CD8-positive, alpha-beta memory T cell (primary cell): ENCODE data around the gene MACROD2. TPM values are rescaled to one million over a fixed set of nuclear protein-coding genes. Genes with fewer than 3 reads are reported as not detected.

Experiments
- CTCF ChIA-PET: fragments of 350-600 bp; sonication (Branson Sonifier 250); formaldehyde crosslinking; loops from one replicate; lab custom pipeline; 2021; ENCODE audit warnings: antibody characterized with exemption; lab: Charles Lee
- POLR2A ChIA-PET: fragments of 350-600 bp; sonication (Branson Sonifier 250); formaldehyde crosslinking; loops from one replicate; lab custom pipeline; 2021; ENCODE audit warnings: antibody characterized with exemption; lab: Charles Lee
- DNase-seq, 5 donors: peaks; one replicate each; pipeline versions ENCODE4 v3.0.0 to v3.0.0-alpha.2; 2020 to 2022; ENCODE audit warnings: mixed read lengths in 1 of 5
- H3K27ac ChIP-seq: one replicate; pipeline ENCODE4 v1.7.0; 2013; ENCODE audit warnings: low read depth, mild to moderate bottlenecking, low read length, moderate library complexity
- H3K27me3 ChIP-seq: 2 replicates; pipeline ENCODE4 v1.7.0; 2013; ENCODE audit warnings: low read length, mild to moderate bottlenecking; ENCODE audit not compliant: insufficient read depth, poor library complexity, severe bottlenecking
- H3K36me3 ChIP-seq: 2 replicates; pipeline ENCODE4 v1.7.0; 2013; ENCODE audit warnings: mild to moderate bottlenecking, low read length, moderate library complexity; ENCODE audit not compliant: insufficient read depth
- H3K4me1 ChIP-seq: 2 replicates; pipeline ENCODE4 v1.7.0; 2013; ENCODE audit warnings: mild to moderate bottlenecking, low read length, moderate library complexity; ENCODE audit not compliant: insufficient read depth
- H3K4me3 ChIP-seq: 2 replicates; pipeline ENCODE4 v1.7.0; 2013; ENCODE audit warnings: mild to moderate bottlenecking, low read length
- H3K9me3 ChIP-seq: 2 replicates; pipeline ENCODE4 v1.7.0; 2013; ENCODE audit warnings: mild to moderate bottlenecking, low read length
- H3K27ac Mint-ChIP-seq, 8 donors: one replicate each; pipeline ENCODE4 v1.8.0; 2020 to 2021; ENCODE audit warnings: mixed read lengths in 8 of 8, mild to moderate bottlenecking in 6 of 8, inconsistent platforms in 3 of 8, moderate library complexity in 3 of 8
- H3K27me3 Mint-ChIP-seq, 2 donors: one replicate each; pipeline ENCODE4 v1.8.0; 2020 to 2021; ENCODE audit warnings: mixed read lengths in 2 of 2, mild to moderate bottlenecking in 1 of 2, moderate library complexity in 1 of 2
- H3K36me3 Mint-ChIP-seq, 3 donors: one replicate each; pipeline ENCODE4 v1.8.0; 2020 to 2021; ENCODE audit warnings: mixed read lengths in 3 of 3, inconsistent platforms in 1 of 3, mild to moderate bottlenecking in 1 of 3
- H3K4me1 Mint-ChIP-seq, 3 donors: one replicate each; pipeline ENCODE4 v1.8.0; 2020 to 2021; ENCODE audit warnings: mixed read lengths in 3 of 3, inconsistent platforms in 1 of 3, mild to moderate bottlenecking in 1 of 3
- H3K4me3 Mint-ChIP-seq, 7 donors: one replicate each; pipeline ENCODE4 v1.8.0; 2020 to 2021; ENCODE audit warnings: mixed read lengths in 7 of 7, mild to moderate bottlenecking in 6 of 7, moderate library complexity in 4 of 7, inconsistent platforms in 2 of 7
- H3K9me3 Mint-ChIP-seq, 5 donors: one replicate each; pipeline ENCODE4 v1.8.0; 2020 to 2022; ENCODE audit warnings: mixed read lengths in 5 of 5, mild to moderate bottlenecking in 3 of 5, moderate library complexity in 2 of 5, inconsistent platforms in 1 of 5
- polyA plus RNA-seq: library from polyadenylated mRNA; unstranded; fragments of 300-500 nt; fragmentation: Illumina TruSeq; gene quantifications from one replicate; pipeline ENCODE4 v1.2.3, GENCODE V29; 2021
- total RNA-seq, 2 experiments: library from RNA; stranded (reverse); gene quantifications; one replicate each; pipeline ENCODE4 v1.2.3, GENCODE V29; 2021

MACROD2 gene
- total and polyA plus RNA-seq, 3 experiments from 2014 or later, result not detected

DNA sequence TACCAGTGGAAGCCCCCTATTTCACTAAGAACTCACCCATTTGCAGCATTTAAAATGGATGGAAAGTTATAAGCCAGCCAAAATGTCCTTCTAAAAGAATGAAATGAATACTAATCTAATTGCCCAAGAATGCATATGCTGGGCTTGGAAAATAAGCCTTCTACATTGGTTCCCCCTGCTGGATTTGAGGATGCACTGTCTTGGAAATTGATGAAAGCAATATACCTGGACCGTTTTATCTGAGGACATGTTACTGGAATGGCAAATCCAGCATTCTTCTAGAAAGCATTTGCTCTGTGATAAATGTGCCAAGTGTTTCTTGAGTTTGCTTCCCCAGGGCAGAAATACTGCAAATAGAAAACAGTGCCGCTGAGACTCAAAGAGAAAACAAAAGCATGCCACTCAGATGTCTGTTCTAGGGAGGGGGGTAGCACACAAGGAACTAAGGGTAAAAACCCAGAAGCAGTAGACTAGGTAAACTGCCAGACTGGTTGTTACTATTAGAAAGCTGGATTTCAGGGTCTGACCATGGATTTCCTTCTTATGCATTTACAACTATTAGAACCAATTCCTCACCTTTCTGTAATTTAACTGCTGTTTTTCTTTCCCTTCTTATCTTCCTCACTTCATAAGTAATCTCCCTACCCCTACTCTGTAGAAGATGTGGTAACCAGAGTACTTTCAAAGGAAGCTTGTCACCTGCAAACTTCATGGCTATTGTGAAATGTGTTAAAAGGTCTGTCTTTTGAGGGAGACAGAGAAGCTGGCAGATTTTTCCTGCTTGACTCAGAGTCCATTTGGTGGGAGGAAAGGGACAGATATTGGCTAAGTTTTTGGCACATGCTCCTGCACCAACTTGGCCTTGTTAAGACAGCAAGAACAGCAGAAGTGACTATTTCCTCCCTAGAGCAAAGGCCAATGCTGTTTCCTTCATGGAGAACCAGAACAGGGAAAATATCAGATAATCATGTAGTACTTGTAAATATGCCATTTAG lies 1935.3 kb downstream of the MACROD2 start:
- no peak for DNase-seq
- H3K27ac Mint-ChIP-seq, result no peak overlapping the region
- H3K27me3 ChIP-seq, result no peaks in the 10 kb centered on the region
- H3K4me3 Mint-ChIP-seq, result no peak overlapping the region
- peaks cover 0 to 2% (median 0%) of the 10 kb centered on the region in 3 donors for H3K36me3 Mint-ChIP-seq
- no peaks in the 10 kb centered on the region for H3K4me1 Mint-ChIP-seq
- H3K36me3 ChIP-seq, result no peaks in the 10 kb centered on the region
- H3K27me3 Mint-ChIP-seq, result no peaks in the 10 kb centered on the region
- H3K9me3 ChIP-seq, result no peaks in the 10 kb centered on the region
- POLR2A ChIA-PET, result no interaction called here
- no peaks in the 10 kb centered on the region for H3K4me1 ChIP-seq
- CTCF ChIA-PET, result no interaction called here
- peaks cover 0 to 36% (median 8%) of the 10 kb centered on the region in 5 donors for H3K9me3 Mint-ChIP-seq
- H3K27ac ChIP-seq, result no peak overlapping the region
- H3K4me3 ChIP-seq, result no peak overlapping the region

DNA sequence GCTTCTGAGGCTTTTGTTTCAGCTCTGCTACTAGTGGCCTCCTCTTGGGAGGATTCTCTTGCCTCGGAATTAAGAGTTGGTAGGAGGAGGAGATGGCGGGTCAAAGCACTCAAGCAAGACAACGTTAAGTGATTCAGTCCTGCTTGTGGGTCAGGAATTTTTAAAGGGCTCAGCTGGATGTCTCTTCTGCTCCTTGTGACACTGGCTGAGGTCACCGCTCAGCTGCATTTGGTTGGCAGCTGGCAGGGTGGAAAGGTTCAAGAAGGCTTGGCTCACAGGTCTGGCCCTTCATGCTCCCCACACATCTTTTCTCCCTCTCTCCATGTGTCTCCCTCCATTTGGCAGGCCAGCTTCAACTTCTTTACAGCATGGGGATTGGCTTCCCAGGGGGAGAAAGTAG lies 1936.6 kb downstream of the MACROD2 start:
- no peak for DNase-seq
- Mint-ChIP-seq H3K9me3 (peaks cover 0 to 28% (median 4%) of the 10 kb centered on the region in 5 donors), H3K27ac (no peak overlapping the region), H3K4me1 (no peaks in the 10 kb centered on the region), H3K4me3 (no peak overlapping the region), H3K27me3 (no peaks in the 10 kb centered on the region), H3K36me3 (peaks cover 0 to 2% (median 0%) of the 10 kb centered on the region in 3 donors)
- ChIA-PET POLR2A (no interaction called here), CTCF (no interaction called here)
- H3K27ac ChIP-seq, result no peak overlapping the region
- no peaks in the 10 kb centered on the region for H3K27me3 ChIP-seq
- H3K4me3 ChIP-seq, result no peak overlapping the region
- no peaks in the 10 kb centered on the region for H3K9me3 ChIP-seq
- H3K36me3 ChIP-seq, result no peaks in the 10 kb centered on the region
- H3K4me1 ChIP-seq, result no peaks in the 10 kb centered on the region

DNA sequence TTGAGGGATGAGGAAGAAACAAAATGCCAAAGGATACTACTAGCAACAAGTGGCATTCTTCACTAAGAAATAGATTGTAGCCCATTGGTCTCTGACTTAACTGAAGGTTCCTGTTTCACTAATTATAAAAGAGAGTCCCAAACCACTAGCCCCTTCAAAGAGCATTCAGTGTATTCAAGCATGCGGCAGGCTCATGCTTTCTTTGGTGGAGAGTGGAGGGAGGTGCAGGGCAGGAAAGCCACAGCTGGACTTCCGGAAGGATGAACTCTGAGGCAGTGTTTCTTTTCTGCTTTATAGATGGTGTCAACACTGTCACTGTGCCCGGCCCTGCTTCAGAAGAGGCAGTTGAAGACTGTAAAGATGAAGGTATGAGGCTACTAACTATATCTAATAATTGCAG lies 1941.9 kb downstream of the MACROD2 start:
- no peak overlapping the region for H3K4me3 ChIP-seq
- no peak for DNase-seq
- peaks cover 0 to 2% (median 0%) of the 10 kb centered on the region in 3 donors for H3K36me3 Mint-ChIP-seq
- POLR2A ChIA-PET, result no interaction called here
- H3K36me3 ChIP-seq, result no peaks in the 10 kb centered on the region
- H3K9me3 Mint-ChIP-seq, result peaks cover 3 to 38% (median 4%) of the 10 kb centered on the region in 5 donors
- no peak overlapping the region for H3K4me3 Mint-ChIP-seq
- no peaks in the 10 kb centered on the region for H3K27me3 Mint-ChIP-seq
- no peaks in the 10 kb centered on the region for H3K4me1 ChIP-seq
- H3K27ac Mint-ChIP-seq, result no peak overlapping the region
- H3K27ac ChIP-seq, result no peak overlapping the region
- CTCF ChIA-PET, result no interaction called here
- no peaks in the 10 kb centered on the region for H3K27me3 ChIP-seq
- no peaks in the 10 kb centered on the region for H3K9me3 ChIP-seq
- H3K4me1 Mint-ChIP-seq, result no peaks in the 10 kb centered on the region

DNA sequence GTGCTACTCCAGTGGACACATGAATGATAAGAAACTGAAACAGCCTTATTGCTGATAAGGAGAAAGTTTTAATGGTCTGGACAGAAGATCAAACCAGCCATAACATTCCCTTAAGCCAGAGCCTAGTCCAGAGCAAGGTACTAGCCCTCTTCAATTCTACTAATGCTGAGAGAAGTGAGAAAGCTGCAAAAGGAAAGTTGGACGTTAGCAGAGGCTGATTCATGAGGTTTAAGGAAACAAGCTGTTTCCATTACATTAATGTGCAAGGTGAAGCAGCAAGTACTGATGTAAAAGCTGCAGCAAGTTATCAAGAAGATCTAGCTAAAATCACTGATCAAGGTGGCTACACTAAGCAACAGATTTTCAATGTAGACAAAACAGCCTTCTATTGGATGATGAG lies 1943.5 kb downstream of the MACROD2 start:
- Mint-ChIP-seq H3K4me3 (no peak overlapping the region), H3K27ac (no peak overlapping the region), H3K4me1 (no peaks in the 10 kb centered on the region), H3K36me3 (no peaks in the 10 kb centered on the region), H3K27me3 (no peaks in the 10 kb centered on the region), H3K9me3 (peaks cover 3 to 31% (median 4%) of the 10 kb centered on the region in 5 donors)
- Histone ChIP-seq H3K27ac (no peak overlapping the region), H3K36me3 (no peaks in the 10 kb centered on the region), H3K4me3 (no peak overlapping the region), H3K4me1 (no peaks in the 10 kb centered on the region), H3K9me3 (no peaks in the 10 kb centered on the region), H3K27me3 (no peaks in the 10 kb centered on the region)
- POLR2A ChIA-PET, result no interaction called here
- CTCF ChIA-PET, result no interaction called here
- no peak for DNase-seq

DNA sequence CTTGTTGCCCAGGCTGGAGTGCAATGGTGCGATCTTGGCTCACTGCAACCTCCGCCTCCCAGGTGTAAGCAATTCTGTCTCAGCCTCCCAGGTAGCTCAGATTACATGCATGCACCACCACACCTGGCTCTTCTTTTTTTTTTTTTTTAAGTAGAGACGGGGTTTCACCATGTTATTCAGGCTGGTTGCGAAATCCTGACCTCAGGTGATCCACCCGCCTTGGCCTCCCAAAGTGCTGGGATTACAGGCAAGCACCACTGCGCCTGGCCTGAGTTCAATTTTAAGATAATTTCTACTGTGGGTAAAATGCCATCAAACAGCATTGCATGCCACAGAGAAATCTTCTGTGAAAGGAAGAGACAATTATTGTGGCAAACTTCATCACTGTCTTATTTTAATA lies 1944.8 kb downstream of the MACROD2 start:
- Mint-ChIP-seq H3K4me1 (no peaks in the 10 kb centered on the region), H3K27me3 (no peaks in the 10 kb centered on the region), H3K27ac (no peak overlapping the region), H3K9me3 (peaks cover 0 to 28% (median 3%) of the 10 kb centered on the region in 5 donors), H3K36me3 (no peaks in the 10 kb centered on the region), H3K4me3 (no peak overlapping the region)
- ChIA-PET POLR2A (no interaction called here), CTCF (no interaction called here)
- Histone ChIP-seq H3K36me3 (no peaks in the 10 kb centered on the region), H3K4me1 (no peaks in the 10 kb centered on the region), H3K9me3 (no peaks in the 10 kb centered on the region), H3K27ac (no peak overlapping the region), H3K27me3 (no peaks in the 10 kb centered on the region), H3K4me3 (no peak overlapping the region)
- no peak for DNase-seq

DNA sequence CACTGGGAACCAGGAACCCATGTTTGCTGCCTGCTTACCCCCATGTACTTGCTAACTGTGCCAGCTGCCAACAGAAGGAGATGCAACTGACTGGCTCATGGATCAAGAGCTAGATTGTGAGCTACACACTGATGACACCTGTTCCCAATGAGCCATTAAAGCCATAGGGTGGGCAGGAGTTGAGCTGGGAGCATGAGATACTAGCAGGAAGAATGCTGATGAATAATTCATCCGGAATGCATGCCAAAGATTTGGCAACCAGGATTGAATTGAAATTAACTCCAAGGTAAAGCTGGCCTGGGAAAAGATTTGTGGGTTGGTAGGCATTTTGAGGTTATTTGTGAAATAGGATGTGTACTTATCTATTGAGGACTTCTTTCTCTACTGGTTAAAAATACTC lies 1946.8 kb downstream of the MACROD2 start:
- Mint-ChIP-seq H3K27me3 (no peaks in the 10 kb centered on the region), H3K4me3 (no peak overlapping the region), H3K4me1 (no peaks in the 10 kb centered on the region), H3K27ac (no peak overlapping the region), H3K36me3 (no peaks in the 10 kb centered on the region), H3K9me3 (peaks cover 0 to 22% (median 5%) of the 10 kb centered on the region in 5 donors)
- ChIA-PET POLR2A (no interaction called here), CTCF (no interaction called here)
- no peaks in the 10 kb centered on the region for H3K27me3 ChIP-seq
- no peaks in the 10 kb centered on the region for H3K9me3 ChIP-seq
- no peak overlapping the region for H3K27ac ChIP-seq
- no peak overlapping the region for H3K4me3 ChIP-seq
- no peaks in the 10 kb centered on the region for H3K4me1 ChIP-seq
- H3K36me3 ChIP-seq, result no peaks in the 10 kb centered on the region
- DNase-seq, result no peak

DNA sequence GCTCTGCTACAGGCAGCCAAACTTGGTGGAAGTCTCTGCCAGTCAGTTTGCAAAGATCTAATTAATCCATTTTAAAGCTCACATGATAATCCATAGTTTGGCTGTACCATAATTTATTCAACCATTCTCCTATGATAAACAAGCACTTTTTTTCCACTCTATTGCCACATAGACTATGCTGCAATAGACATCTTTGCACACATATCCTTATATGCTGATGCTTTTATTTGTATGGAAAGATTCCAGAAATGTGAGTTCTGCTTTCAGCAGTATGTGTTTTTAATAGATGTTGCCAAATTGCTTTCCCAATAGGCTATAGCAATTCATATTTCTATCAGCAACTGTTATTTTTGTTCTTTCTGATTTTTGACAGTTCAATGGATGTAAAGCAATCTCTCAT lies 1950.0 kb downstream of the MACROD2 start:
- Histone ChIP-seq H3K27ac (no peak overlapping the region), H3K4me1 (no peaks in the 10 kb centered on the region), H3K4me3 (no peak overlapping the region), H3K36me3 (no peaks in the 10 kb centered on the region), H3K27me3 (no peaks in the 10 kb centered on the region), H3K9me3 (no peaks in the 10 kb centered on the region)
- no peak for DNase-seq
- Mint-ChIP-seq H3K4me3 (no peak overlapping the region), H3K36me3 (no peaks in the 10 kb centered on the region), H3K27me3 (no peaks in the 10 kb centered on the region), H3K4me1 (no peaks in the 10 kb centered on the region), H3K27ac (no peak overlapping the region), H3K9me3 (peaks cover 0 to 13% (median 5%) of the 10 kb centered on the region in 5 donors)
- POLR2A ChIA-PET, result no interaction called here
- CTCF ChIA-PET, result no interaction called here

DNA sequence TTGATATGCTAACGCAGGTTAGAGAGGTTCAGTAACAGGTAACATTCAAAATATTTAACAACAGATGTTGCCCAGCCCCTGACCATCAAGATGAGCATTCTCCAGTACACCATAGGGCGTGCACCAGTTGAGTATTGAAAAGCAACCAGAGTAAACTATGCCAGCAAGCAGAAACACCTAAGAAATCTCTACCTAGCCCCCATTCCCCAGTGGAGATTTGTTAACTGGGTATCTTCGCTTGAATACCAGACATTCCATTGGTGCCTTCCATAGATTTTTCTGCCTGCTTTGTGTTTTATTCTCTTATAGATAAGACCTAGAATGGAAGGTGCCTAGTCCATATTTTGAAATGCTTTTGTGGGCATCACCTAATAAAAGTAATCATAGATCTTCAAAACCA lies 1954.1 kb downstream of the MACROD2 start:
- Histone ChIP-seq H3K27me3 (no peaks in the 10 kb centered on the region), H3K9me3 (no peaks in the 10 kb centered on the region), H3K36me3 (no peaks in the 10 kb centered on the region), H3K4me1 (no peaks in the 10 kb centered on the region), H3K4me3 (no peak overlapping the region), H3K27ac (no peak overlapping the region)
- DNase-seq, result no peak
- H3K27ac Mint-ChIP-seq, result no peak overlapping the region
- peaks cover 0 to 13% (median 3%) of the 10 kb centered on the region in 5 donors for H3K9me3 Mint-ChIP-seq
- no peaks in the 10 kb centered on the region for H3K4me1 Mint-ChIP-seq
- CTCF ChIA-PET, result no interaction called here
- no peaks in the 10 kb centered on the region for H3K36me3 Mint-ChIP-seq
- H3K27me3 Mint-ChIP-seq, result no peaks in the 10 kb centered on the region
- POLR2A ChIA-PET, result no interaction called here
- H3K4me3 Mint-ChIP-seq, result no peak overlapping the region
